PC-9 (cell line): Measurements from ENCODE around the gene ATP8A1.

Experiments used
- CTCF ChIP-seq: fragments of 200-600 bp; sonication (generic); conservative IDR thresholded peaks from 2 replicates; pipeline ENCODE4 v1.6.1; 2017; ENCODE audit warnings: mixed run types, antibody characterized with exemption, mild to moderate bottlenecking, moderate library complexity
- EZH2 ChIP-seq: fragments of 200-600 bp; sonication (generic); IDR thresholded peaks from 2 replicates; pipeline ENCODE4 v1.8.0; 2017; ENCODE audit warnings: antibody characterized with exemption, low read depth

GRCh38 chr4:42543762-42544161 is 113.1 kb downstream of the ATP8A1 start:
- TF ChIP-seq CTCF, result no peak
- no peak for TF ChIP-seq EZH2
